OCI-M2 (cell line): ENCODE results near the gene NEU1.

Source experiments
- DNase-seq: peaks from one replicate; lab custom pipeline; 2025; ENCODE audit not compliant: unreplicated experiment; lab: John Stamatoyannopoulos, UW

NEU1 gene

GRCh38 chr6:31896856-31897611, 34.4 kb upstream of the NEU1 start:
- DNase-seq, result no peak

GRCh38 chr6:31896493-31896855, 33.9 kb upstream of the NEU1 start:
- DNase-seq, result no peak

GRCh38 chr6:31892821-31893220, 30.2 kb upstream of the NEU1 start:
- DNase-seq, result no peak

- no peak for DNase-seq
These were observed 26.8 kb upstream of the NEU1 start for GRCh38 chr6:31889331-31889972.

- no peak for DNase-seq
These were observed 25.9 kb upstream of the NEU1 start for GRCh38 chr6:31888276-31889258.

GRCh38 chr6:31887173-31888007, 24.8 kb upstream of the NEU1 start:
- no peak for DNase-seq

GRCh38 chr6:31886541-31886991, 23.9 kb upstream of the NEU1 start:
- no peak for DNase-seq

GRCh38 chr6:31884528-31885035, 22.0 kb upstream of the NEU1 start:
- DNase-seq, result no peak

- DNase-seq, result no peak
These were observed 21.1 kb upstream of the NEU1 start for GRCh38 chr6:31883676-31884075.

GRCh38 chr6:31882344-31882743, 19.7 kb upstream of the NEU1 start:
- DNase-seq, result no peak

- no peak for DNase-seq
These were observed 18.7 kb upstream of the NEU1 start for GRCh38 chr6:31881136-31881859.

- DNase-seq, result no peak
These were observed 18.0 kb upstream of the NEU1 start for GRCh38 chr6:31880616-31881015.

- DNase-seq, result no peak
These were observed 17.3 kb upstream of the NEU1 start for GRCh38 chr6:31879901-31880300.

GRCh38 chr6:31879143-31879542, 16.5 kb upstream of the NEU1 start:
- no peak for DNase-seq

- DNase-seq, result no peak
These were observed 16.1 kb upstream of the NEU1 start, which contains the start of gene SLC44A4 for GRCh38 chr6:31878726-31879125. TSS of gene SLC44A4 (minus strand) at chr6:31878997. CDS start at chr6:31878980, 17 bp downstream.

GRCh38 chr6:31878222-31878621, 15.6 kb upstream of the NEU1 start:
- DNase-seq, result no peak

- DNase-seq, result no peak
These were observed 15.1 kb upstream of the NEU1 start for GRCh38 chr6:31877651-31878161.

GRCh38 chr6:31877125-31877650, 14.6 kb upstream of the NEU1 start:
- no peak for DNase-seq

- DNase-seq, result no peak
These were observed 13.7 kb upstream of the NEU1 start for GRCh38 chr6:31876357-31876756.
